ENCODE data around the gene TRUB2. TPM values are rescaled to one million over a fixed set of nuclear protein-coding genes. Genes with fewer than 3 reads are reported as not detected.

The TRUB2 gene
- total and polyA plus RNA-seq, 4 donors: 9.8 to 14.3 (median 11.4) TPM

DNA sequence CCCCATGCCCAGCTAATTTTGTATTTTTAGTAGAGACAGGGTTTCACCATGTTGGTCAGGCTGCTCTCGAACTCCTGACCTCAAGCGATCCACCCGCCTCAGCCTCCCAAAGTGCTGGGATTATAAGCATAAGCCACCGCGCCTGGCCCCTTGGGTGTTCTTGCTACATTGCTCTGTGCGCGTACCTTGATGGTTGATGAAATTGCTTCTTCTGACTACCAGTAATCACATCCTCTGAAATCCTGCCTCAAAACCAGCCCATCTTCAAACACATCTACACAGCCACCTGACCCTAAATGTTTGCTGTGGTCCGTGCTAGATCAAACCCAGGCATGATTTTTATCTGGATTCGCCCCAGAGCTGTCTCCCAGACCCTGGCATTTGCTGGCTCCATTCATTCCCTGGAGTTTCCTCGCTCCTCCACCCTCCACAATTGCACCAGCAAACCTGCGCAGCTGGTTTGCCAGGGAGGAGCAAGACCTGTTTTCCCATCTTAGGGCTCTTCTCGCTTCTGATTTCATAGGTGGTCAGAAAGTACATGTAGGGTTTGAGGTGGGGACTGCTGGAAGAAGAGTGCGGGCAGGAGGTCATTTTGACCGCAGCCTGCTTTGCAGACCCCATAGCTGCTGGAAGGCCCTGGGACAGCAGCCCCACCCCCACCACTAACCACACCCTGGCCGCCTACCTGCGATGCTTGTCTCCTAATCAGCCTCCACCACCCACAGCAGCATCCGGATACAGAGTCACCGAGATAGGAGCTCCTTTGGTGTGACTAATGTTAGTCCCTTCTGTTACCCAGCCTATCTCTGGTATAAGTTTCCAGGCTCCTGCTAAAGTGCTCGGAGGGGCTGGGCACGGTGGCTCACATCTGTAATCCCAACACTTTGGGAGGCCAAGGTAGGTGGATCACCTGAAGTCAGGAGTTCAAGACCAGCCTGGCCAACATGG is 23.4 kb downstream of the TRUB2 start:
- no peaks in the 10 kb centered on the region for H3K36me3 ChIP-seq (ENCODE audit: control insufficient read depth in 1 of 2, insufficient read depth in 2 of 2, low read length in 1 of 2)
- H3K4me1 ChIP-seq (ENCODE audit: control insufficient read depth in 1 of 2, insufficient read depth in 2 of 2, low read length in 2 of 2): no peaks in the 10 kb centered on the region
- DNase-seq (no peak), ATAC-seq (ENCODE audit: low FRiP score) (no peak)
- H3K9me3 ChIP-seq (ENCODE audit: control insufficient read depth, low read length): no peaks in the 10 kb centered on the region
- H3K27ac ChIP-seq (ENCODE audit: low read depth in 1 of 2, low read length in 2 of 2): no peak overlapping the region
- H3K4me3 ChIP-seq (ENCODE audit: low read length in 2 of 2): no peak overlapping the region
- WGBS, 2 donors: 91 to 93% methylated on average over 20 of the region's 20 CpGs
- no peaks in the 10 kb centered on the region for H3K27me3 ChIP-seq (ENCODE audit: control insufficient read depth in 1 of 2, insufficient read depth in 2 of 2, low read length in 1 of 2)
- intact Hi-C loops (cut with DNase I): loop anchor here (5.0 to 10.0 kb wide), 3 partner anchors 33 to 126 kb away; partner anchors contain the start of genes CERCAM (in 1 of the 2) and SLC27A4 (in 1 of the 2)

DNA sequence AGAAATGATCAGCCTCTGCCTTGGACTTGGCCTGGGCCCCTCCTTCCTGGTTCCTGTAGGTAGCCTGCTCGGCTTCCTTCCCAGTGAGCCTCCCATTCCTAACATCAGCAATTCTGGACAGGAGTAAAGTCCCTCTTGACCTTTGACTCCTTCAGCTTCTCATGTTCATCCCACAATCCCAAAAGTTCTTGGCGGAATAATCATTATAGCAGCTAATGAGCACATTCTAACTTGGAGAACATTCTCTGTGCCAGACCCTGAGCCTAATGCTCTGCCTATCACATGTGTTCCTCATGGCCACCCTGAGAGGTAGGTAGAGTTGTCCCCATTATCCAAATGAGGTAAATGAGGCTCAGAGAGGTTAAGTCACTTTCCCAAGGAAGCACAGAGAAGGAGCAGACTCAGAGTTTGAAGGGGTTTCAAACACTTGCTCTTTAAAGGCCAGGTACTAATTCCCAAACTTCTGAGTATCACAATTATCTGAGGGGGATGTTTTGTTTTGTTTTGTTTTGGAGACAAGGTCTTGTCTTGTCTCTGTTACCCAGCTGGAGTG is 24.9 kb downstream of the TRUB2 start:
- ATAC-seq (ENCODE audit: low FRiP score) (no peak), DNase-seq (no peak)
- intact Hi-C loops (cut with DNase I): loop anchor here (5.0 to 10.0 kb wide), 3 partner anchors 35 to 128 kb away; partner anchors contain the start of genes CERCAM (in 1 of the 2) and SLC27A4 (in 1 of the 2)
- no peaks in the 10 kb centered on the region for H3K4me1 ChIP-seq (ENCODE audit: control insufficient read depth in 1 of 2, insufficient read depth in 2 of 2, low read length in 2 of 2)
- no peaks in the 10 kb centered on the region for H3K36me3 ChIP-seq (ENCODE audit: control insufficient read depth in 1 of 2, insufficient read depth in 2 of 2, low read length in 1 of 2)
- H3K4me3 ChIP-seq (ENCODE audit: low read length in 2 of 2): no peak overlapping the region
- H3K9me3 ChIP-seq (ENCODE audit: control insufficient read depth, low read length): no peaks in the 10 kb centered on the region
- WGBS, 2 donors: 86 to 97% methylated on average over 2 of the region's 2 CpGs
- no peaks in the 10 kb centered on the region for H3K27me3 ChIP-seq (ENCODE audit: control insufficient read depth in 1 of 2, insufficient read depth in 2 of 2, low read length in 1 of 2)
- H3K27ac ChIP-seq (ENCODE audit: low read depth in 1 of 2, low read length in 2 of 2): no peak overlapping the region

DNA sequence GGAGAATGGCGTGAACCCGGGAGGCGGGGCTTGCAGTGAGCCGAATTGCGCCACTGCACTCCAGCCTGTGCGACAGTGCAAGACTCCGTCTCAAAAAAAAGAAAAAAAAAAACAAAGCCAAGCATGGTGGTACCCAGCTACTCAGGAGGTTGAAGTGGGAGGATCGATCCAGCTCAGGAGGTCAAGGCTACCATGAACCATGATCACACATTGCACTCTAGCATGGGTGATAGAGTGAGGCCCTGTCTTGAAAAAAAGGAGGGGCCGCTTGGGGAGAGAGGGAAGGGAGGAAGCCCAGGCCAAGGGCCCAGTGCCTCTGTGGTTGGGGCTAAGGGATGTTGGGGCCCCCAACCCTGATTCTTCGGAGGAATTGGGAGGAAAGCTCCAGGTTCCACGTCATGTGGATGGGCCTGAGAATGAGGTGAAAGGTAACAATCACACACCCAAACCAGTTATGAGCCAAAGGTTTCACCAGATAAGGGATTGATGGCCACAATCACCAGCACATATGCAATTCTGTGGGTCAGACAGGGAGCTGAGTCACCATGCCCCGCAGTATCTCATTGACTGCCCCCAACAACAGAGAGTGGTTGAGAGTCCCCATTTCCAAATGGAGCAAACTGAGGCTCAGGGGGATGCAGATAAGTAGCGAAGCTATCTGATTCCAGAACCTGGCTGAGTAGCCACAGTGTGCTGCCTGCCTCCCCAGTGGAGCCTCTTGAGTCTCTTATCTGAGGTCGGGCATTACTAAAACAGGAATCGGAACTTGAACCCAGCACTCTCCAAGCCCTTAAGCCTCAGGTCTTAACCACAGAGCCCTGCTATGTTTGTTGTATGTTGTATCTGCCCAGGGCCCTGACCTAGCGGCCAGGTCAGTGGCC is 25.7 kb downstream of the TRUB2 start:
- WGBS, 2 donors: 90 to 92% methylated on average over 16 of the region's 16 CpGs
- DNase-seq: no peak
- no peak for ATAC-seq (ENCODE audit: low FRiP score)
- H3K4me3 ChIP-seq (ENCODE audit: low read length in 2 of 2): no peak overlapping the region
- H3K27ac ChIP-seq (ENCODE audit: low read depth in 1 of 2, low read length in 2 of 2): no peak overlapping the region
- intact Hi-C loops (cut with DNase I): loop anchor here (5.0 to 10.0 kb wide), 3 partner anchors 36 to 128 kb away; partner anchors contain the start of genes CERCAM (in 1 of the 2) and SLC27A4 (in 1 of the 2)
- no peaks in the 10 kb centered on the region for H3K9me3 ChIP-seq (ENCODE audit: control insufficient read depth, low read length)
- no peaks in the 10 kb centered on the region for H3K27me3 ChIP-seq (ENCODE audit: control insufficient read depth in 1 of 2, insufficient read depth in 2 of 2, low read length in 1 of 2)
- H3K36me3 ChIP-seq (ENCODE audit: control insufficient read depth in 1 of 2, insufficient read depth in 2 of 2, low read length in 1 of 2): no peaks in the 10 kb centered on the region
- no peaks in the 10 kb centered on the region for H3K4me1 ChIP-seq (ENCODE audit: control insufficient read depth in 1 of 2, insufficient read depth in 2 of 2, low read length in 2 of 2)

DNA sequence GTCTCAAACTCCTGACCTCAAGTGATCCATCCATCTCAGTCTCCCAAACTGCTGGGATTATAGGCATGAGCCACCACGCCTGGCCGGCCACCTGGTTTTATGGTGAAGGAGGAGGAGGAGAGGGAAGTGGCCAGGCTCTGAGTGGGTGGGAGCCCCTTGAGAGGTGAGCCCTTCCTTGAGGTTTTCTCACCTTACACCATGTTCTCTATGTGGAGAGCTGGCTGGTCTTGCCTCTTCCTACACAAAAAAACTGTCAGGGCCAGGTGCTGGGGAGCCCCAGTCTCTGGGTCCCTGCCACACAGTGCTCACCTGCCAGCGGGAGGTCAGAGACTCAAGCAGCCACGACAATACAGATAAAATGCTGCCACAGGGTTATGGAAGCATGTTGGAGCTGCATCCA is 28.1 kb downstream of the TRUB2 start:
- intact Hi-C loops (cut with DNase I): loop anchor here in 1 of 2 donors (10.0 kb wide), 2 partner anchors 51 to 131 kb away; partner anchors contain the start of genes CERCAM and SLC27A4
- no peak for ATAC-seq (ENCODE audit: low FRiP score)

DNA sequence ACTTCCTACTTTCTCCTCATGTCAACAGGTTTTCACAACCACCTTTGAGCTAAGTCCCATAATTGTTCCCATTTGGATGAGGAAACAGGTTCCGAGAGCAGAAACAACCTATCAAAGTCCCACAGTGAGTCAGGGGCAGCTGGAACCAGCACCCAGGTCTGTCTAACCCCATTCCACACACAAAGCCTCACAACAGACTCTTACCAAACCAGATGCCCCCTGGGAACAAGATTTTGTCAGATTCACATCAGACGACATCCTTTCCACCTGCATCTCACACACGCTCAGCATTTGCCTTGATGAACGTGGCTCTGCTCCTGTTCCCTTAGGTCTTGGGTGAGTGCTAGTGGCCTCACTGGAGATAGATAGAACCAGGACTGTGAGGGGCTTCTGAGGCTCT is 29.2 kb downstream of the TRUB2 start:
- H3K4me1 ChIP-seq (ENCODE audit: control insufficient read depth in 1 of 2, insufficient read depth in 2 of 2, low read length in 2 of 2): no peaks in the 10 kb centered on the region
- H3K36me3 ChIP-seq (ENCODE audit: control insufficient read depth in 1 of 2, insufficient read depth in 2 of 2, low read length in 1 of 2): no peaks in the 10 kb centered on the region
- no peaks in the 10 kb centered on the region for H3K27me3 ChIP-seq (ENCODE audit: control insufficient read depth in 1 of 2, insufficient read depth in 2 of 2, low read length in 1 of 2)
- 89 to 97% methylated on average over 4 of the region's 4 CpGs for WGBS, 2 donors
- DNase-seq (no peak), ATAC-seq (ENCODE audit: low FRiP score) (no peak)
- no peak overlapping the region for H3K27ac ChIP-seq (ENCODE audit: low read depth in 1 of 2, low read length in 2 of 2)
- intact Hi-C loops (cut with DNase I): loop anchor here in 1 of 2 donors (10.0 kb wide), 2 partner anchors 52 to 132 kb away; partner anchors contain the start of genes CERCAM and SLC27A4
- H3K4me3 ChIP-seq (ENCODE audit: low read length in 2 of 2): no peak overlapping the region
- no peaks in the 10 kb centered on the region for H3K9me3 ChIP-seq (ENCODE audit: control insufficient read depth, low read length)

More for the DNA sequence above, 28.1 kb downstream of the TRUB2 start:
- no peak for DNase-seq
- Histone ChIP-seq H3K36me3 (ENCODE audit: control insufficient read depth in 1 of 2, insufficient read depth in 2 of 2, low read length in 1 of 2) (no peaks in the 10 kb centered on the region), H3K4me3 (ENCODE audit: low read length in 2 of 2) (no peak overlapping the region), H3K27me3 (ENCODE audit: control insufficient read depth in 1 of 2, insufficient read depth in 2 of 2, low read length in 1 of 2) (no peaks in the 10 kb centered on the region), H3K4me1 (ENCODE audit: control insufficient read depth in 1 of 2, insufficient read depth in 2 of 2, low read length in 2 of 2) (no peaks in the 10 kb centered on the region), H3K9me3 (ENCODE audit: control insufficient read depth, low read length) (no peaks in the 10 kb centered on the region), H3K27ac (ENCODE audit: low read depth in 1 of 2, low read length in 2 of 2) (no peak overlapping the region)
- 88 to 89% methylated on average over 4 of the region's 4 CpGs for WGBS, 2 donors

DNA sequence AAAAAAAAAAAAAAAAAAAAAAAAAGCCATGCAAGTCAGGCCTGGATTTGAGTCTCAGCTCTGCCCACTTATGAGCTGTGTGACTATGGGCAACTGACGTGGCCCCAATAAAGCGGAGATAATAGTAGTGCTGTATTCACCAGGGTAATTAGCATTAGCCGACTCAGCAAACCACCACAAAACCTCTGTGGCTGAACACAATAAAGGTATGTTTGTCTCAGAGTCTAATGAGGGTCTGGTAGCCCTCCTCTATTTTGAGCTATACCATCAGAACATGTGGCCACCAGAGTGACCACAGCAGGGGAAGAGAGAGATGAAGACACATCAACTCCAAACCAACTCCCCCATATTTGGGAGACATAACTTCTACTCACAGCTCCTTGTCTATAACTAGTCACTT is 30.2 kb downstream of the TRUB2 start:
- H3K36me3 ChIP-seq (ENCODE audit: control insufficient read depth in 1 of 2, insufficient read depth in 2 of 2, low read length in 1 of 2): no peaks in the 10 kb centered on the region
- DNase-seq: no peak
- H3K4me1 ChIP-seq (ENCODE audit: control insufficient read depth in 1 of 2, insufficient read depth in 2 of 2, low read length in 2 of 2): no peaks in the 10 kb centered on the region
- no peak overlapping the region for H3K27ac ChIP-seq (ENCODE audit: low read depth in 1 of 2, low read length in 2 of 2)
- WGBS, 2 donors: 92 to 98% methylated on average over 3 of the region's 3 CpGs
- no peak for ATAC-seq (ENCODE audit: low FRiP score)
- H3K4me3 ChIP-seq (ENCODE audit: low read length in 2 of 2): no peak overlapping the region
- intact Hi-C loops (cut with DNase I): loop anchor here in 1 of 2 donors (10.0 kb wide), 2 partner anchors 53 to 133 kb away; partner anchors contain the start of genes CERCAM and SLC27A4
- H3K27me3 ChIP-seq (ENCODE audit: control insufficient read depth in 1 of 2, insufficient read depth in 2 of 2, low read length in 1 of 2): no peaks in the 10 kb centered on the region
- no peaks in the 10 kb centered on the region for H3K9me3 ChIP-seq (ENCODE audit: control insufficient read depth, low read length)

DNA sequence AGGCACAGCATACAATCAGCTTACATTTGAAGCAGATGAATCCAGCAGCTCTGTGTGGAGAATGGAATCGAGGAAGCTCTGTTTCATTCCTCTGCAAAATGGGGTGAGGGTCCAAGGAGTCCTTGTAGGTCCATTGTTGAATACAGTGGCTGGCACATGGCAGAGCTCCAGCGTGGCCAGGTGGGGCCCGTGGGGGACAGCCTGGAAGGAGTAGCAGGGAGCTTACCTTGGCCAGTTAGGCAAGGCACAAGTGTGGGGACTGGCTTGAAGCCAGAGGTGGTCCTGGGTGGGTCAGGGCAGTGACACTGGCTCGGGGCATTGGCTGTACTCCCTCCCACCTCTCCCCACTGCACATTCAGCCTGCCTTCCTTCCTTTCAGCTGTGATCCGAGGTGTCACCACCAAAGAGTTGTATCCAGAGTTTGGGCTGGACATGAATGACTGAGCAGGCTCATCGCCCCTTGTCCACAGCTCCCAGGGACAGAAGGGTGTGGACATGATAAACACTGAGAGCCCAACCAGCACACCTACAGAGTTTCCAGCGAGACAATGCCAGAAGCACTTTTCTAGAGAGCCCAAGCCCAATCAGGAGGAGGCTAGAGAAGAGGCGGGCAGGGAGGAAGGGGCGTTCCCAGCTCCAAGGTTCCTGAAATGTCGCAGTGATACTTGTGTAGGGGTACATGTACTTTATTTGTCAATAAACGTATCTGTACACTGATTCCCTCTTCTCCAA is 33.8 kb downstream of the TRUB2 start:
- H3K27me3 ChIP-seq (ENCODE audit: control insufficient read depth in 1 of 2, insufficient read depth in 2 of 2, low read length in 1 of 2): no peaks in the 10 kb centered on the region
- no peak overlapping the region for H3K4me3 ChIP-seq (ENCODE audit: low read length in 2 of 2)
- intact Hi-C loops (cut with DNase I): no loop called here
- no peak overlapping the region for H3K27ac ChIP-seq (ENCODE audit: low read depth in 1 of 2, low read length in 2 of 2)
- H3K4me1 ChIP-seq (ENCODE audit: control insufficient read depth in 1 of 2, insufficient read depth in 2 of 2, low read length in 2 of 2): no peaks in the 10 kb centered on the region
- ATAC-seq (ENCODE audit: low FRiP score) (no peak), DNase-seq (no peak)
- no peaks in the 10 kb centered on the region for H3K36me3 ChIP-seq (ENCODE audit: control insufficient read depth in 1 of 2, insufficient read depth in 2 of 2, low read length in 1 of 2)
- 88 to 89% methylated on average over 11 of the region's 11 CpGs for WGBS, 2 donors
- H3K9me3 ChIP-seq (ENCODE audit: control insufficient read depth, low read length): no peaks in the 10 kb centered on the region
